ENCODE measurements around the gene KIRREL1.

Gene KIRREL1

DNA sequence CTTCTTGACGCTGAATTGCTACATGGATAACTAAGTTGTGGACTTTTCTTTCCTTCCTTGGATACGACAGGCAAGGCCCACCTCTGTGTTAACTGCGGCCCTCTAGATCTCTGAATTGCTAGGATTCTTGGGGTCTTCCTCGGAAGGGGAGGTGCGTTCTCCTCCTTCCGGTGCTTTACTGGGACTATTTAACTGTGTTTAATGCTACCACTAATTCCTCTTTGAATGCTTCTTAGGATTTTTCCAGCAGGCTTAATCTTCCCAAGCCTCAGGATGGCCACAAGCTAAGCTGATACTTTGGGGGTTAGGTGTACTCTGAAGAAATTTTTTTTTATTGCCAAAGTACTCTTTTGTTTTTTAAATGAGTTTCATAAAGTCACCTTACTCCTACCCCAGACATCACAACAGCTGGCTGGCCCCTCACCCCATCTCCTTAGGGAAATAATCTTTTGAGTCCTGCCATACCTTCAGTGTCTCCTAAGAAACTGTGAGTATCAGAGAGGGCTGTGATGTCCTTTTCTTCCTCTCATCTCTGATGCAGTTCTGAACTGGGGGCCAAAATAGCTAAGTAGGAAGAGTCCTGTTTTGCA lies 21.4 kb downstream of the KIRREL1 start:
- H3K27me3 ChIP-seq (ENCODE audit: control insufficient read depth in 5 of 5, insufficient read depth in 4 of 5, low read length in 5 of 5): no peaks in the 10 kb centered on the region
- peaks cover 0 to 5% (median 2%) of the 10 kb centered on the region in 5 donors for H3K36me3 ChIP-seq (ENCODE audit: control insufficient read depth in 5 of 5, insufficient read depth in 5 of 5, low read length in 5 of 5)
- H3K9me3 ChIP-seq (ENCODE audit: control insufficient read depth in 5 of 5, low read length in 5 of 5): no peaks in the 10 kb centered on the region
- no peak overlapping the region for H3K9ac ChIP-seq (ENCODE audit: low read length in 5 of 5)
- H3K4me3 ChIP-seq (ENCODE audit: low read depth in 1 of 5, low read length in 5 of 5): no peak overlapping the region
- H3K27ac ChIP-seq (ENCODE audit: low read depth, low read length): no peak overlapping the region
- peaks cover 26 to 88% (median 75%) of the 10 kb centered on the region in 5 donors for H3K4me1 ChIP-seq (ENCODE audit: control insufficient read depth in 5 of 5, insufficient read depth in 5 of 5, low read length in 5 of 5)

DNA sequence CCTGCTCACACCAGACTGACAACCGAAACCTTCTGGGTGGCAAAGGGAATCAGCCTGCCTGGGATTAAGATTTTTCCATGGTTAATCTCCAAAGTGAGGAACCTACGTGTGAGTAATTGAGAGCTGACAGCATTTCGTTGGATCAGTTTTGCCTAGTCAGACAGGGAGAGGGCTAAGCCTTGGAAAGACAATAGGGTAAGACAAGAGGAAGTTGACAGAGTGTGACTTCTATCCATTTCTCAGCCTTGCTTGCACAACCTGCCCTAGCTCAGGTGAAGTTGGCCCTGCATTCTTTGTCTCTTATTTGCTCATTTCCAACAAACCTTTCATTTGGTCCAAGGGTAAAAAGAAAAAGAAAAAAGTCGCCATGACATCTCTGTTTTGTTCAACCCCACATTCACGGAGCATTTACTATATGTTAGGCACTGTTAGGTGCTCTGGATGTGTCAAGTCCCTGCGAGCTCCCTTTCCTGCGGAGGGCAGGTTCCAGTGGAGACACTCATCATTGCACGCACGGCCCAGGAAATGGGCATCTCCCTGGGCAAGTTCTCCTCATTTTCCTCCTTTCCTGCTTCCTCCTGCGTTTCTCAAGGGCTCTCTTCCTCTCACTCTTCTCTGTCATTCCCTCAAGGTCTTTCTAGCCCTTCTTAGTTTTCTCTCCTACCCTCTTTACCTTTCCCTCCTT lies 23.3 kb downstream of the KIRREL1 start:
- Histone ChIP-seq H3K4me1 (ENCODE audit: control insufficient read depth in 5 of 5, insufficient read depth in 5 of 5, low read length in 5 of 5) (peaks cover 21 to 88% (median 76%) of the 10 kb centered on the region in 5 donors), H3K27me3 (ENCODE audit: control insufficient read depth in 5 of 5, insufficient read depth in 4 of 5, low read length in 5 of 5) (no peaks in the 10 kb centered on the region), H3K36me3 (ENCODE audit: control insufficient read depth in 5 of 5, insufficient read depth in 5 of 5, low read length in 5 of 5) (peaks cover 0 to 5% (median 2%) of the 10 kb centered on the region in 5 donors), H3K9me3 (ENCODE audit: control insufficient read depth in 5 of 5, low read length in 5 of 5) (no peaks in the 10 kb centered on the region), H3K9ac (ENCODE audit: low read length in 5 of 5) (no peak overlapping the region), H3K27ac (ENCODE audit: low read depth, low read length) (peak overlapping the region; percentile 75), H3K4me3 (ENCODE audit: low read depth in 1 of 5, low read length in 5 of 5) (no peak overlapping the region)

DNA sequence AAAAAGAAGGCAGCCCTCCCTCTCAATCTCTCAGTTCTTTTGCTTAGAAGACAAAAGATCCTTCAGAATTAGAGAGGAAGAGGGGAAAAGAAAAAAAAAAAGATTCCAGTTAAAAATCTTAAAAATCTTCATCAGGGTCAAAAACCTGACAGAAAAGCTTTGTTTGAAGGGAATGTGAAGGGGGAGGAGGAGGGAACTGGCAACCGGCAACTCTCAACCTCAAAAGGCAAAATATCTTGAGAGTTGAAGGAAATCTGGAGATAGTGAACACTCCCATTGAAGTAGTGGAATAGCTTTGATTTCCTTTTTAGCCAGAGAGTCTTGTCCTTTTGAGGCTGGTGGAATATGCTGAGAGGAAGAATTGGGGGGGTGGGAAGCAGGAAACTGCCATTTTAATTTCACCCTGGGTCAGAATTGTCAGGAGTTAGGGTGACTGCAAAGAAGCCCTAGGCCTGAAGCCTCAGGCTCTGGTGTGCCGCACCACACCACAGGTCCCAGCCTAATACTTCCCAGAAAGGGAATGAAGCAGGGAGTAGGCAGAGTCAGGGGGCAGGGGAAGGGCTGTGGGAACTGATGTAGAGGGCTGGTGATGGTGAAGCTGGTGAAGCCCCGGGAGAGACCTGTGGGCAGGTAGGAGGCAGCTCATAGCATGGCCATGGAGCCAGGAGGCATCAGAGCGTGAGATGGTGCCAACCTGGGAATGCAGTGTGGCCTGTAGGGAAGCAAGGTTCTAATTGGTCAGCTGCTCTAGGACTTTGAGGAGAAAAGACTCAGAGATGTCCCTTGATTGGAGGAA lies 24.6 kb downstream of the KIRREL1 start:
- H3K9ac ChIP-seq (ENCODE audit: low read length in 5 of 5): peak overlapping the region in 1 of 5 donors; percentile 32
- no peak overlapping the region for H3K4me3 ChIP-seq (ENCODE audit: low read depth in 1 of 5, low read length in 5 of 5)
- no peaks in the 10 kb centered on the region for H3K27me3 ChIP-seq (ENCODE audit: control insufficient read depth in 5 of 5, insufficient read depth in 4 of 5, low read length in 5 of 5)
- H3K36me3 ChIP-seq (ENCODE audit: control insufficient read depth in 5 of 5, insufficient read depth in 5 of 5, low read length in 5 of 5): peaks cover 0 to 5% (median 2%) of the 10 kb centered on the region in 5 donors
- no peaks in the 10 kb centered on the region for H3K9me3 ChIP-seq (ENCODE audit: control insufficient read depth in 5 of 5, low read length in 5 of 5)
- peaks cover 25 to 88% (median 80%) of the 10 kb centered on the region in 5 donors for H3K4me1 ChIP-seq (ENCODE audit: control insufficient read depth in 5 of 5, insufficient read depth in 5 of 5, low read length in 5 of 5)
- H3K27ac ChIP-seq (ENCODE audit: low read depth, low read length): peak overlapping the region; percentile 75

DNA sequence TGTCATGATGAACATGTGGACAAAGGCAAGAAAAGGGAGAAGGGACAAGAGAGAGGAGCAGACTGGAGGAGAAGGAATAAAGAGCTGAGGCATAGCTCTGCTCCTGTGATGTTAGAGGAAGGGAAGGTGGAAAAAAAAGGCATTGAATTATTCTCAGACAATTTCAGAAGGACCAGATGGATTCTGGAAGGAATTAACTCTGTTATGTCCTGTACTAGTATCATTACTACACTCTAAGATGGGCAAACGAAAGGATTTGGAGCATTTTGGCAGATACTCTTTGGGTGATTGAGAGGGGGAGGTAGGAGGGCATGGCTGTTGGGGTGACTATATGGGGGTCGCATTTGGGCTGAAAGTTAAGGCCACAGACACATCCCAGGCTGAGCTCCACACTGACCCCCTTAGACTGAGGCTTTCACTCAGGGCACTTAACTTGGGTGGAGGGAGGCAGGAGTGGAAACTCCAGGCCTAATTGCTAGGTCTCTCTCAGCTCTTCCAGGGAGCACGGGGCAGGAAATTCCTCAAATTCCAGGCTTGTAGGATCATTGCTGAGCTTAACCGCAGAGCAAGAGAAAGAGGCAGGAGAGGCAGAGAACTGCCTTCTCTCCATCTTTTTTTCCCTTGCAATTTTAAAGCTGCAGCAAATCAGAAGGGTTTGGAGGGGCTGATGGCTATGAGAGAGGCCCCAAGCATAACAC lies 25.9 kb downstream of the KIRREL1 start:
- H3K4me1 ChIP-seq (ENCODE audit: control insufficient read depth in 5 of 5, insufficient read depth in 5 of 5, low read length in 5 of 5): peaks cover 26 to 86% (median 81%) of the 10 kb centered on the region in 5 donors
- peak overlapping the region in 2 of 5 donors; percentile 9 to 24 for H3K4me3 ChIP-seq (ENCODE audit: low read depth in 1 of 5, low read length in 5 of 5)
- H3K36me3 ChIP-seq (ENCODE audit: control insufficient read depth in 5 of 5, insufficient read depth in 5 of 5, low read length in 5 of 5): no peaks in the 10 kb centered on the region
- peak overlapping the region; percentile 75 for H3K27ac ChIP-seq (ENCODE audit: low read depth, low read length)
- H3K9ac ChIP-seq (ENCODE audit: low read length in 5 of 5): peak overlapping the region in 4 of 5 donors; percentile 24 to 54 (median 42)
- no peaks in the 10 kb centered on the region for H3K27me3 ChIP-seq (ENCODE audit: control insufficient read depth in 5 of 5, insufficient read depth in 4 of 5, low read length in 5 of 5)
- H3K9me3 ChIP-seq (ENCODE audit: control insufficient read depth in 5 of 5, low read length in 5 of 5): no peaks in the 10 kb centered on the region

DNA sequence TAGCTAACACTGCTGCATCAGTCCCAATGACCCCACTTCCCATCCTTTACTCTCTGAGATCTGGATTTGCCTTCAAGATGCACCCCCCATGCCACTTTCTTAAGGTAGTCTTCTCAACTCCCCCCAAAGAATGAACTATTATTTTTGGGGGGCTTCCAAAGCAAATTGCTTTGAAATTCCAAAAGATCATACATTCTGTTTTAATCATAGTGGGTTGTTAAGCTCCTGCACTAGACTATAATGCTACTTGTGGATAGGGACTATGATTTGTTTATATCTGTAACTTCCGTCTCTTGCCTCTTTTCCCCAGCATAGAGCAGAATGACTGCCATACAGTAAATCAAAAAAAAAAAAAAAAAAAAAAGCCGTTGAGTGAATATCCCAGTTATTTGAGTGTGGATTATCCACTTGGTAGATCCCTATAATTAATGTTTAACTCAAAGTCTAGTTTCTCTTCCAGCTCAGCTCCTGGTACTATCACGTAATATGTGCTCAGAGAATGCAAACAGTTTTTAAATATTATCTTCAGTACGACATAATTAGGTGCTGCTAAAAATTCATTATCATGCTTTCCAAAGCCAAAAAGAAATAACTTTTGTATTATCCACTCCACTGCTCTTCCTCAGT lies 26.9 kb downstream of the KIRREL1 start:
- Histone ChIP-seq H3K4me1 (ENCODE audit: control insufficient read depth in 5 of 5, insufficient read depth in 5 of 5, low read length in 5 of 5) (peaks cover 31 to 88% (median 83%) of the 10 kb centered on the region in 5 donors), H3K27ac (ENCODE audit: low read depth, low read length) (peak overlapping the region; percentile 75), H3K27me3 (ENCODE audit: control insufficient read depth in 5 of 5, insufficient read depth in 4 of 5, low read length in 5 of 5) (no peaks in the 10 kb centered on the region), H3K9me3 (ENCODE audit: control insufficient read depth in 5 of 5, low read length in 5 of 5) (no peaks in the 10 kb centered on the region), H3K4me3 (ENCODE audit: low read depth in 1 of 5, low read length in 5 of 5) (peak overlapping the region in 2 of 5 donors; percentile 9 to 24), H3K36me3 (ENCODE audit: control insufficient read depth in 5 of 5, insufficient read depth in 5 of 5, low read length in 5 of 5) (no peaks in the 10 kb centered on the region), H3K9ac (ENCODE audit: low read length in 5 of 5) (peak overlapping the region in 3 of 5 donors; percentile 24 to 54 (median 28))

DNA sequence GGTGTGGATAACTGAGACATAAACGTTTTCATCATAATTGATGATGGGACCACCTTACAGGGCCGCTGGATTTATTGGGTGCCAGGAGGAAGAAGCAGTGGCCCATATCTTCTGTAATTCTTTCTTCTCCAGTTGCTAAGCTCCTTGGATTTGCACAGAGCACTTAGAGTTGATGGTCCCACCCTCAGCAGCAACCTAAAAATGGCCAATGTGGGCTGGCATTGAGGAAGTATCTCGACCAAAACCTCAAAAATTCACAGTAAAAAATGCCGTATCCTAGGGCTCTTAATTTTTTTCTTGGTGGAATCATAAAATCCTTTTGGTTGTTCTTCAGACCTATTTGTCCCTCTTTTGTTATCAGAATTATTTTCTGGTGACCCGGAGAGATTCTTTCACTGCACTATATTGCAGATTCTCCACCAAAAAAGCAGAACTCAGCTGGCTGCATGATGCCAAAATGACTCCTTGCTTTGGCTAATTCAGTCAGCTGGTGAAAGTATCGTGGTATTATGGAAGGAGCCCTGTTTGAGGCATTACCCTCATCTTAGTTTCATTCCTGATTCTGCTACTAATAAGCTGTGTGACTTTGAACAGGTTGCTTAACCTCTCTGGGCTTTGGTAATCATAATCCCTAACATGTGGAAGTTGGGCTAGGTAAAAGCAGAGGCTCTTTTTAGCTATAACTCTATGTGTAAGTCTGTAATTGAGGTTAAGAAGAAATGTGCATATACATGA lies 27.6 kb downstream of the KIRREL1 start:
- Histone ChIP-seq H3K9me3 (ENCODE audit: control insufficient read depth in 5 of 5, low read length in 5 of 5) (no peaks in the 10 kb centered on the region), H3K36me3 (ENCODE audit: control insufficient read depth in 5 of 5, insufficient read depth in 5 of 5, low read length in 5 of 5) (no peaks in the 10 kb centered on the region), H3K4me3 (ENCODE audit: low read depth in 1 of 5, low read length in 5 of 5) (no peak overlapping the region), H3K27me3 (ENCODE audit: control insufficient read depth in 5 of 5, insufficient read depth in 4 of 5, low read length in 5 of 5) (no peaks in the 10 kb centered on the region), H3K27ac (ENCODE audit: low read depth, low read length) (peak overlapping the region; percentile 75), H3K4me1 (ENCODE audit: control insufficient read depth in 5 of 5, insufficient read depth in 5 of 5, low read length in 5 of 5) (peaks cover 31 to 90% (median 85%) of the 10 kb centered on the region in 5 donors), H3K9ac (ENCODE audit: low read length in 5 of 5) (peak overlapping the region in 2 of 5 donors; percentile 0 to 10)

DNA sequence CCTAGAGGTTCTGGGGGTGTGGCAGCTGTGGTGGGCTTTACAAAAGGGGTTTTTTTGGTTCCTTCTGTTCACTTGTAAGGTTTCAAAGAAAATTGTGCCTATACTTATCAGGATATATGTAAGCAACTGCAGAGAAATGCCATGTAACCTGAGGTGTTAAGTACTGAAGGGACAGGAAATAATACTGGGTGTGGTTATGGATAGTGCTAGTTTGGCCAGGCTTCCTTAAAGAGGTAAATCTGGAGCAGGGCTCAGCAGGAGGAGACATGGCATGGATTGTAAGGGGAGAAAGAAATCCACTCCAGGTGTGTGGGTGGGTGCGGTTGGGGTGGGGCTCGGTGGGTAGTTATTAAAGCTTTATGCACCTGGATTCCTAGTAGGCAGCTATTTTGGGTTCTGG lies 28.3 kb downstream of the KIRREL1 start:
- Histone ChIP-seq H3K36me3 (ENCODE audit: control insufficient read depth in 5 of 5, insufficient read depth in 5 of 5, low read length in 5 of 5) (no peaks in the 10 kb centered on the region), H3K27ac (ENCODE audit: low read depth, low read length) (peak overlapping the region; percentile 75), H3K4me1 (ENCODE audit: control insufficient read depth in 5 of 5, insufficient read depth in 5 of 5, low read length in 5 of 5) (peaks cover 31 to 87% (median 86%) of the 10 kb centered on the region in 5 donors), H3K9me3 (ENCODE audit: control insufficient read depth in 5 of 5, low read length in 5 of 5) (no peaks in the 10 kb centered on the region), H3K4me3 (ENCODE audit: low read depth in 1 of 5, low read length in 5 of 5) (no peak overlapping the region), H3K9ac (ENCODE audit: low read length in 5 of 5) (peak overlapping the region in 1 of 5 donors; percentile 10), H3K27me3 (ENCODE audit: control insufficient read depth in 5 of 5, insufficient read depth in 4 of 5, low read length in 5 of 5) (no peaks in the 10 kb centered on the region)

DNA sequence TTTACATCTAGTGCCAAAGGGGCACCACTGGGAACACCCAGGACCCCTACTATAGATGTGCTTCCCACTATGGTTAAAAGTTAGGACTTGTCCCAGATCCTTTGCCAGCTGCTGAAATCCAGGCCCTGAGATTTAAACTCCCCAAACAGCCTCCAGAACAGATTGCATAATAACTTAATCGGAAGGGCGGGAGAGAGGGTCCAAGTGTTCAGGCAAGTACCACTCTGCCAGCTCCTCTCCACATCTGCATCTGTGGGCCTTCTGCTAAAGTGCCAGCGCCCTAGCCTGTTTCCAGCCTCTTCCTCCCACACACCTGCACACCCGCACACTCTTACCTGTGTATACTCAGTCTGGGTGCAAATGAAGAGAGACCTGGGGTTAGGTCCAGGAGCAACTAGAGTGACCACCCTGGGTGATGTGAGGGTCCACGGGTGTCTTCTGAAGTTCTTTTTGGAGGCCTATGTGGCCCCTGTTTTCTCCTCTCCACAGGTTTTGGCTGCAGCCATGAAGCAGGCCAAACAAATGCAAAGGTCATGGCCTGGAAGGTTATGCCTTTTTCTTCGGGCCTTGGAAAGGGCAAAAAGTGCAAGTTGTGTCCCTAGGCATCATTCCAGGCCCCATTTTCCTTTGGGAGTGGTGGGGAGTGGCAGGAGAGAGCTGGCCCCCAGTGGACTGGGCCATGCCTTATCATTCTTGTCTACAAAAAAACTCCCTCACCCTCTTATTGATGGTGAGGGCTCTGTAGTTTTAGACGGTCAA lies 29.3 kb downstream of the KIRREL1 start:
- H3K36me3 ChIP-seq (ENCODE audit: control insufficient read depth in 5 of 5, insufficient read depth in 5 of 5, low read length in 5 of 5): peaks cover 0 to 2% (median 0%) of the 10 kb centered on the region in 5 donors
- H3K27me3 ChIP-seq (ENCODE audit: control insufficient read depth in 5 of 5, insufficient read depth in 4 of 5, low read length in 5 of 5): no peaks in the 10 kb centered on the region
- peaks cover 31 to 86% (median 82%) of the 10 kb centered on the region in 5 donors for H3K4me1 ChIP-seq (ENCODE audit: control insufficient read depth in 5 of 5, insufficient read depth in 5 of 5, low read length in 5 of 5)
- peak overlapping the region in 2 of 5 donors; percentile 13 to 47 for H3K9ac ChIP-seq (ENCODE audit: low read length in 5 of 5)
- H3K27ac ChIP-seq (ENCODE audit: low read depth, low read length): peak overlapping the region; percentile 75
- H3K4me3 ChIP-seq (ENCODE audit: low read depth in 1 of 5, low read length in 5 of 5): peak overlapping the region in 1 of 5 donors; percentile 29
- H3K9me3 ChIP-seq (ENCODE audit: control insufficient read depth in 5 of 5, low read length in 5 of 5): no peaks in the 10 kb centered on the region

Measured in subcutaneous abdominal adipose tissue (tissue), 5 donors.